ENCODE data around the gene SLC25A25.

Gene SLC25A25

DNA sequence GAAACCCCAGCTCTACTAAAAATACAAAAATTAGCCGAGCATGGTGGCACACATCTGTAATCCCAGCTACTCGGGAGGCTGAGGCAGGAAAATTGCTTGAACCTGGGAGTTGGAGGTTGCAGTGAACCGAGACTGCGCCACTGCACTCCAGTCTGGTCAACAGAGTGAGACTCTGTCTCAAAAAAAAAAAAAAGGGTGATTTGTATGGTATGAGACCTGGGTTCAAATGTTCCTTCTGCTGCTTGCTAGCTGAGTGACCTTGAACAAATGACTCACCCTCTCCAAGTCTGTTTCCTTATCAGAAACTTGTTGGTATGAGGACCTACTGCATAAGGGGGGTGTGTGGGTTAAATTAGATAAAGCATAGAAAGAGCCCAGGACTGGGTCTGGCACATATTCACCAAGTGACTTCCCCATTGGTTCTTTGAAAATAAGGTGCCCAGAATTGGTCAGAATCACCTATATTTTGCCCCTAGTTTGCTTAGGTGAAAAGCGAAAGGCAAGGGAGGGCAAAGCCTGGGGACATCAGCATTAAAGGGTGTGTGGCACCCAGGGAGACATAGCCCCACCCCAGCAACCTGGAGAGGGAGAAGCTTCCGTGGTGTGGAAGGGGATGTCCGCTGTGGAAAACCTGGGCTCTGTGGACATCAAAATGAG lies 9.9 kb downstream of the SLC25A25 start:
- DNase-seq = no peak

DNA sequence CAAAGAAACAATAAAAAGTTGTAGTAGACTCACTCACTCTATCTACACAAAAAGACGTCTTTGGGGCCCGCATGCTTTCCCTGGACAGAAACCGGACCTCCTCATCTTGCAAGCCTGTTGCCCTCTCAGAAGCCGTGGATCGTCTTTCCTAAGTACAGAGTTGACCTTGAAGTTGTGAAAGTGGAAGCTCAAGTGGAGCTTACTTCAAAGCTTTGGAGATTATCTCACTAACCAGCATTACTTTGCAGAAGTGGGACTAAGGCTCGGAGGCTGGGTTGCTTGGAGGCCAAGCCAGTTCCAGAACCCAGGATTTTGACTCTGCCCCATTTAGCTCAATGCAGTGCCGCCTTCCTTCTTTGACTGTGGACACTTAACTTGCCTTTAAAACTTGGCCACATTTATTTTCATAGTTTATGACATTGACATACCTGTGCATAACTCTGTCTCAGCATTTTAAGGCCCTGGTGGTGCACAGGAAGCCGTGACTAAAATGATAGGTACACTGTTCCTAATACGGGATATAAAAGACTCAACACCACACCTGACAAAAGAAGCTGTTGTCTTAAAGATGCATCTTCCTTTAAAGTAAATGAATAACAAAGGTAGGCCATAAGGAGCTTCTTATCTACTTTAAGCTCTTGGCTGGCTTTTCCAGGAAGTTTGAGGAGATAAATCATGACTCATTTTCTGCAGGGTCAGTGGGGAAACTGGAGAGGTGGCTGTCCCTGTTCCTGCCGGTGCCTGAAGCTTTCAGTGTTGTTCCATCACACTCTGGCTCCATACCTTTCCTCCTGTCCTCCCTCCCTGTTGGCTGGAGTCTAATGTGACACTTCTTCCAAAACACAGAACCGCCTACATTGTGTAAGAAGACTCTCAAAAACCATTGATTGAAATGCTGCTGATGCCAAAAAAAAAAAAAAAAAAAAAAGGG lies 10.7 kb downstream of the SLC25A25 start:
- no peak for DNase-seq

DNA sequence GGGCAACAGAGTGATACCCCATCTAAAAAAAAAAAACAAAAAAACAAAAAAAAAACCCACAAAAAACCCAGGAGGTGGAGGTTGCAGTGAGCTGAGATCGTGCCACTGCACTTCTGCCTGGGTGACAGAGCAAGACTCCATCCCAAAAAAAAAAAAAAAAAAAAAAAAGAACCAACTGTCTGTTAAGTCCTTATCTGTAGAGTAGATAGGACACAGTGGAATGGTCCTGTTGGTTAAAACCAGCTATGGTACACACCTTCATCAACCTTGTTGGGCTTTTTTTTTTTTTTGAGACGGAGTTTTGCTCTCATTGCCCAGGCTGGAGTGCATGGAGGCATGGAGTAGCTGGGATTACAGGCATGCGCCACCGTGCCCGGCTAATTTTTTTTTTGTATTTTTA lies 12.2 kb downstream of the SLC25A25 start:
- no peak for DNase-seq

DNA sequence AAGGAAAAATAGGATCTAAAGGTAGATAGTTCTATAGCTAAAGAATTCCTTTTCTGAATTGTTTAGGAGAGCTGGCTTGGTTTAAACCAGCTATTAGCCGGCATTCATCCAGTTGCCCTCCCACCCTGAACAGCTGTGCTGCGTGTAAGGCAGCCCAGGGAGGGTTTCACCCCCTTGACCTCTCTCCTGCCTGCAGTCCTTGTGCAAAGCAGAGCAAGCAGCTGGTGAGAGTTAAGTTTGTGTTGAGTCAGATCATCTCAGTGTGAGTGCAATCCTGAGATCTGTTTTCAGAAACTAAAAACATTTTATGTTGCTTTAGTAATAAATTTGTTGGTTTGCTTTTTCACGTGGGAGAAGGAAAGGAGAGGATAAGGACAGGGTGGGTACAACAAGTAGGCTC lies 13.0 kb downstream of the SLC25A25 start:
- DNase-seq = no peak

DNA sequence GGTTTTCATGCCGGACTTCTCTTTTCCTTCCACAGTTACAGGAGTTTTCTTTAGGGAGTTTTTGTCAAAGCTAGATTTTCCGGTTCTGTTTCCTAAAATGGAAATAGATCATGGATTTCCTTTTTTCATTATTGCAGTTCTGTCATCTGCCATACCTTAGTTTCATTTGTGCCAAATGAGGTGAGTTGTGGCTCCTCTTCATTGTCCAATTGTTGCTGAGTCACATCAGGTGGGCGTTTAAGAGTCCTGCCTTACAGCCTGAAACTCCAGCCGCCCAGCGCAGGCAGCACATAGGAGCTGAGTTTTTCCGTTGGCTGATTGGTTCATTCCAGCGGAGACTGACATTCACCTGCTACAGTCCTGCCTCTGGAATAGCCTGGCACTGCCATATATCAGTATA lies 14.1 kb downstream of the SLC25A25 start:
- DNase-seq = no peak

DNA sequence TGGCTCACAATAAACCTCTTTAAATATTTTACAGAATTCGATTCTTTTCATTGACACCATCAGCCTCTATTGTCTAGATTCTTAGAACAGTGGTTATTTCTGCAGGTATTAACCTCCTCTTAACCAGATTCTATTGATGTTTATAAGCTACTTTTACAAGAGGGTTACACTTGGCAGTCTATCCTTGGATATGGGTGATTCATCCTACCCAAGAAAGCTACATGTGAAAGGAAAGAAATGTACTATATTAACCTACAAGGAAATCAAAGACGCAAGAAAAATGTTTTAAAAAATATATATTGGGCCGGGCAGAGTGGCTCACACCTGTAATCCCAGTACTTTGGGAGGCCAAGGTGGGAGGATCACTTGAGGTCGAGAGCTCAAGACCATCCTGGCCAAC lies 16.7 kb downstream of the SLC25A25 start:
- DNase-seq = no peak

DNA sequence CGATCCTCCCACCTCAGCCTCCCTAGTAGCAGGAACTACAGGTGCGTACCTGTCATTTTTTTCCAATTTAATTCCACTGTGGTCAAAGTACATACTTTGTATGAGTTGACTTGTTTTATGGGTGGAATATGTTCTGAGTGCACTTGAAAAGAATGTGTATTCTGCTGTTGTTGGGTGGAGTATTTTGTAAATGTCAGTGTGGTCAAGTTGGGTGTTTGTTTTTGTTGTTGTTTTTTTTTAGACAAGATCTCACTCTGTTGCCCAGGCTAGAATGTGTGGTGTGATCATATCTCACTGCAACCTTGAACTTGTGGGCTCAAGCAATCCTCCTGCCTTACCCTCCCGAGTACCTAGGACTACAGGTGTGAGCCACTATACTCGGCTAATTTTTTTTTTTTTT lies 17.9 kb downstream of the SLC25A25 start:
- no peak for DNase-seq

DNA sequence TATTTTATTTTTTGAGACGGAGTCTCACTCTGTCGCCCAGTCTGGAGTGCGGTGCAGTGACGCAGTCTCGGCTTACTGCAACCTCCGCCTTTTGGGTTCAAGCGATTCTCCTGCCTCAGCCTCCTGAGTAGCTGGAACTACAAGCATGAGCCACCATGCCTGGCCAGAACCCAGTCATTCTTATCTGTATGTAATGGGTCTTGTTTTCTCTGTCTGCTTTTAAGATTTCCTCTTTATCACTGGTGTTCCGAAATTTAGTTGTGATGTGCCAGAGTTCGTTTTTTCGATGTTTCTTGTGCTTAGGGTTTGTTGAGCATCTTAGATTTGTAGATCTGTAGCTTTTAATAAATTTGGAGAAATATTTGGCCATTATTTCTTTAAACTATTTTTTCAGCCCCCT lies 19.2 kb downstream of the SLC25A25 start:
- DNase-seq = no peak

DNA sequence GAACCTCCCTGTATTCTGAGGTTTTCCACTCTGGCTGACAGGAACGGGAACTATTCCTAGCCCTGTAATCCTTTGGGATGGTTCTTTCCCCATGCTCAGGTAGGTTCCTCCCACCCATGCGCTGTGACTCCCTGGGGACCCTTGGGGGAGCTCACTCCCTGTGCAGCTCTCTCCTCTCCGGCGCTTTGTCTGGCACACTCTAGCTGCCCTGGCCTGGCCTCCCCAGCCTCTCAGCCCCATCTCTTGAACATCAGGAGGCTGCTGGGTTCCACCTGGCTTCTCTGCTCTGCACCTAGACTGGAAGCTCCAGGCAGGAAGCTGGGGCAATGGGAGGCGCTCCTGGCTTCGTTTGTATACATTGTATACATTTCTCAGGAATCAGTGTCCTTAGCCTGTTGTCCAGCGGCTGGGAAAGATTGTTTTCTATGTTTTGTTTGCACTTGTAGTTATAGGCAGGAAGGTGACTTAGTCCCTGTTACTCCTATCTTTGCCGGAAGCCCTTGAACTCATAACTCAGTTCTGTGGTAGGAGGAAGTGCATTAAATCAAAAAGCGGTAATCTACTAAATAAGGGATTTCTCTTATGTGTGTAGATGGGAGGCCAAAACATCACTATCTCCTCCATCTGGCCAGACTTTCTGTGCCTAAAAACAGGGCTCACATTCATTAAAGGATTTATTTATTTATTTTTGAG lies 20.4 kb downstream of the SLC25A25 start:
- DNase-seq = no peak

DNA sequence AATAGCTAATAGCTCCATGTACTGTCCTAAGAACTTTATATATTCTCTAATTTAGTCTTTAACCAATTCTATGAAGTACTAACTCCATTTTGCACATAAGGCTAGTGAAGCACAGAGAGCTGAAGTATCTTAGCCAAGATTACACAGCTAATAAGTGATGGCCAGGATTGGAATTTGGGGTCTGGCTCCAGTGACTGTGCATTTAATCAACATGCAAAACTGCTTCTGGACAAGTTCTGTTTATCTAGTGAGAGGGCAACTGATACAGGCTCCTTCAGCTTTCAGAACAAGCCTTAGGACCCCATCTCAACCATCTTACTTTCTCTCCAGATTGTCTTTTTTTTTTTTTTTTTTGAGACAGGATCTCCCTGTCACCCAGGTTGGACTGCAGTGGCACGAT lies 21.3 kb downstream of the SLC25A25 start:
- no peak for DNase-seq

DNA sequence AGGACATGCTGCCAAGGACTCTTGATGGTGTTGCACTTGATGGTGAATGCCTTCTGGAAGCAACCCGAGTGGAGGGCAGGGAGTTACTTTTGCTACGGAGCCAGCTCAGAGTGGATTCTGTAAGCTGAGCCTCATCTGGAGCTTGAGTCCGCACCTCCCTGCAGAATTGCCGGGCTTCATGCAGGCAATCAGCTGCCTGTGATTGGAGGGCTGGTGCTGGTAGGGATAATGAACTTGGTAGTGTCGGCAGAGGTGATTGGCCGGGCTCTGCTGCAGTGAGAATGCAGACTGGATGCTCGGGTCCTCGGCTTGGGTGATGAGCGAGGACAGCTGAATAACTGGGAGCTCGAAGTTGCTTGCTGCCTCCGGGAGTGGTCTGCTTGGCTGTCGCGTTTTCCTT lies 23.1 kb downstream of the SLC25A25 start:
- DNase-seq = no peak

DNA sequence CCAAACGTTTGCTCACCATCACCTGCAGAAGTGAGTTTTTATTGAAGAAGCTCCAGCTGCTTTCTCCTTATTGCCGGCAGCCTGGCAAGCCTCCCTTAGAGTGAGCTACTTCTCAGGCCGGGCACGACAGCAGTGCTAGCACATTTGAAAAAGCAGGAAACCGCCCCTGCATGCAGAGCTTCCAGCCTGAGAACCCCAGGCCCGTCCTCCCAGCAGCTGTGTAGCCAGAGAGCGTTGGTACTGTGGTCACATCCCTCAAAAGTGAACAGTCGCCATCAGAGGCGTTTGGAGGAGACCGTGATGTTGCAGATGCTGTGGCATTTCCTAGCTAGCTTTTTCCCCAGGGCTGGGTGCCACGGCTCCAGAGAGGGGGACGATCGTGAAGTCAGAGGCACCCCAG lies 23.5 kb downstream of the SLC25A25 start:
- no peak for DNase-seq

DNA sequence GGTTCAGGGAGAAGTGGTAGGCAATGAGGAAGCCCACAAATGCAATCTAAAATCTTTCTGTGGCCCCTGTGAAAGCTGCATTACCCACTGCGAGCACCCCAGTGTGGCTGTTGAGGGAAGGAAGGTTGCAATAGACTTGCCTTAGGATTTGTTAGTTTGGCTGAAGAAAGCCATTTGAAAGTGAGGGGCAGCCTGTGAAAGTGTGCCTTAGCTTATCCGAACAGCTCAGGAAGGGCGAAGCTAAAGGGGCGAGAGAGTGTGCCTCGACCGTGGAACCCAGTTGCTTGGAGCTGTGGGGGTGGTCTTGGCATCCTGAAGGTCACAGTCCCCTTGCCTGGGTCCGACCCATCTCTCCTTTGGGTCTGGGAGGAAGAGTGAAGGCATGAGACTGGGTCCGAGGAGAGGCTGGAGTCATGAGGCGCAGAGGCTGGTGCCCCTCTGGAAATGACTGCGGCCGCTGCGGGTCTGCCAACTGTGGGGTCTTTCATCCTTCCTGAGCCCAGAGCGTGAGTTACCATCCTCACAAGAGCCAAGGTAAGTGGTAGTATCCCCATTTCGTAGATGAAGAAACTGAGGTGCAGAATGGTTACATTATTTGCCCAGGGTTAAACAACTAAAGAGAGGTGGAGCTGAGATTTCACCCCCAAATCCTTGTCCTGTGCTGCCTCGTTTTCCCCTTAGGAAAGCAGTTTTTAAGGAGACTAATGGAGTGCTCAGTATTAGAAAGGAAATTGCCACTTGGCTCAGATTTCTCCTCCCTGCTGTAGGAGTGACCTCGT lies 24.4 kb downstream of the SLC25A25 start:
- DNase-seq = no peak

DNA sequence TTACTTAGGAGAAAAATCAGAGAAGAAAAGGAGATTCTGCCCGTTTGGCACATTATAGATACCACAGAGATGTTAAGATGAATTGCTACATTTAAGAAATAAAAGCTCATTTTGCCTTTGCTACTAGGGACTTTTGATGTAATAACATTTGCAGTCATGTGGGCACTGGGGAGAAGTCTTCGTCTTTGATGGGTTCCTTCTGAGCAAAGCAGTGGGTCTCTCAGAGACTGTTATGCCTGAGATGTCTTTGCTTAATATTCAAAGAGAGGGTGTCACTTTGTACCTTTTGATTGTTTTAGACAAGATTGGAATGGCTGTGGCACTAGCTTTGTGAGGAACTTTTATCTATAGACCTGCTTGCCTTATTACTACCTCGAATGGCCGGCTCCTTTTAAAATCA lies 25.0 kb downstream of the SLC25A25 start:
- DNase-seq = no peak

DNA sequence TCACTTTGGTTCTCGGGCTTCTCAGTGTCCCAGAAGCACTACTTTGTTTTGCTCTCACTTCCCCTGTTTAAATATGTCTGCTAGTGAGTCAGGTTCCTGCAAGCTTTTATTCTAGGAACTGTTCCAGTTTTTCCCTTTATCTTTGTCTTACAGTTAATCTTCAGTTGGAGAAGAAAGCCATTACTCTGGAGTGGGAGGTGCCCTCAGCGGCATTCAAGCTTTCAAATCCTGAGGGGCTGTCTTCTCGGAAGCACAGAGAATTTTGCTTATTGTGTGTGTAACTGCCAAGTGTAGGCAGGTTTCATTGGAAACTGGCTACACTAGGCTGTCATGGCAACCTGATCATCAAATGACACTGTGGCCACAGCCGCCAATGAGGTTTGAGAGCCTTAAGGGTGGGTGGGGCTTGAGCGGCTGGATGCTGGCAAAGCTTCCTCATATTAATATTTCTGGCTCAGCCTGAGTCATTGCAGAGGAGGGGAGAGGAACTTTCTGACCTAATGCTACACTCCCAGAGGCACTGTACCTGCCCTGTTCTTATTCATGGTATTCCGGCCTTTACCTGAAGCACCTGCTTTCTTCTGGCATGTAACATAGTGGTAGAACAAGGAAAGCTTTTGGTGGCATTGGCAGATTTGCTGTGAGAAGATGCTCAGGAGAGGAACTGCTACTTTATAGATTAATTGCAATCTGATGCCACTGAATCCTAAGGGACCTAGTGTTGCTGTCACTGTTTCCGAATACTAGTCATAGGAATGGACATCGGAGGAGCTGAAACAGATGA lies 26.3 kb downstream of the SLC25A25 start:
- DNase-seq = peak; percentile 88

DNA sequence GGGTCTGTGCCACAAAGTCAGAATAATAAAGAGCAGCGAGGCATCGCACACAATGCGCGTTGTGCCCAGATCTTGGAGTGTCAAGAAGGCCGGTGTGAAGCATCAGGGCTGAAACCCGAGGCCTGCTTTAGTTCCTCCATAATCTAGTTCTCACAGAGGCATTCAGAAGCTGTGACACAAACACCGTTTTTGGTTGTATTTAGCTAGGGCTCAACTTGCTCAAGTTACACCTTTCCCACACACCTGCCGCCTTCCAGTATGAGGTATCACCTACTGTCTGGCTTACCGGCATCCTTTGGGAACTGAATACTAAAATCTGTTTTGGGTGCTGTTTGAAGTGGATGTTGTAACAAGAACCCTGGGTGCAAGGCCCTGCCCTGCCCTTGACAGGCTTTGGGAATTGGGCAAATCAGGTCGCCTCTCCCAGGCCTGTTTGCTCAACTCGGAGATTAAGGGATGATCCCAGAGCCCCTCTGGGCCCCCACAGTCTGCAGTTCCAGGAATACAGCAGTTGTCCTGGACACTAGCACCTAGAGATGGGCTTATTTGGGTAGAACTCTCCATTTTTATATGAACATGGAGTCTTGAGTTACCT lies 27.0 kb downstream of the SLC25A25 start:
- DNase-seq = no peak

DNA sequence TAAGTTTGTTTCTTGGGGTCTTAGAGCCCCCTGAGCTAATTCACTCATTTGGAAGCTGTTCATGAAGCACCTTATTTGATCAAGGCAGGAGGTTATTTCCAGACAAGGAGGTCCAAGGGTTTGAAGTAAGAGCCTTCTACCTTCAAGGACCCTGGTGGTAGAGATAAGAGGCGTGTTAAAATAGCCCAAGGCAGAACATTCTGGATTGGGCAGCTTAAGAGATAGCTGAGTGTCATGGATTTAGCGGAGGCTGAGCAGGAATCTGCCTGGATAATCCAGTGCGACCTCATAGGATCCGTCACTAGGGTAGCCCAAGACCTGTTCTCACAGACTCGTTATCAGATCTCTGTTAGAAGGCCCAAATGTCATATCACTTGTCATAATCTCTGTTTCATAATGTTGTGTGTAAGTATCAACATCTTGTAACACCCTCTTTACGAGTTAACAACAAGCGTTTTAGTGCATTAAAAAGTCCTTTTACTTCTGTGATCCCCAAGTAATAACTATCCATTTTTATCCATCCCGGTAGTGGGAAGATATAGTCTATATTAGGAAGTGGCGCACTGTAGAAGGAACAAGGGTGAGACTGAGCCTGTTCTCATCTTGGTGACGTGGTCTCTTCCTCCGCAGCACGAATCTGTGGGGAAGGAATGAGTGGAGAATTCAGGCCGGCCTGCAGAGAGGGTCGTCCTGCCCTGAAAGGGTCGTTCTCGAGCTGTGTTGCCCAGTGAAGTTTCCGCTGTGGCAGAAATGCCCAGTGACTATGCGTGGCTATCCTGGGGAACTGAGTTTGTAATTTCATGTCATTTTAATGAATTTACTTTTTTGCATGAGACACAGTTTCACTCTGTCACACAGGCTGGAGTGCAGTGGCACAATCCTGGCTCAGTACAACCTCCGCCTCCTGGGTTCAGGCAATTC lies 28.8 kb downstream of the SLC25A25 start:
- DNase-seq = no peak

DNA sequence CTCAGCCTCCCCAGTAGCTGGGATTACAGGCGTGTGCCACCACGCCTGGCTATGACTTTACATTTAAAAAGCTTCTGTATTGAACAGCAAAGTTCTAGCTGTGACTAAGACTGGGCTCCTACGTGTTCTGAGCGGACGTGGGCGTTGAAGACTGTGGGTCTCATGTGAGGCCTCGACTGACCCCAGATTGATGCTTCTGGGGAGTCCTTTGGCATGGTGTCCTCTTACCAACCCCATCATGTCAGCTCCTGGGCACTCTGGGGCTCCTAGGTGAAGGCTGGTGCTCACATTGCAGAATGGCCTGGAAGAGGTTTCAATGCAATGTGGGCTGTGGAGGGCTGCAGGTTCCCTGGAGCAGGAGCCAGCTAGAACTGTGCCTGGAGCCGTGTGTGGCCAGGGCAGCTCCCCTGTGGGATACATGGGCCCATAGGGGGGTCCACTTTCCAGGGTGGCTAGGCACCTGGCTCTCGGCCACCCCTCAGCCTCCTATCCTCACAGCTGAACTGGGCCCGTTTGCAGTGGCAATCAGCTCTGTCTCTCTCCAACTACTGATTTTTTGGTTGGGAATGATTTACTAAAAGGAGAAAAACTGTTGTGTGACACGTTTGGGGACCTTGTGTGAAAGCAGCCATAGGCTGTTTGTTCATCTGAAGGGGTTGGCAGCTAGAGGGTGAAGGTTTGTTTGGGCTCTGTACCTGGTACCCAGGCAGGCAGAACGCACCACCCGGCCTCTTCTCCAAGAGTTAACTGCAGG lies 29.7 kb downstream of the SLC25A25 start:
- DNase-seq = no peak

DNA sequence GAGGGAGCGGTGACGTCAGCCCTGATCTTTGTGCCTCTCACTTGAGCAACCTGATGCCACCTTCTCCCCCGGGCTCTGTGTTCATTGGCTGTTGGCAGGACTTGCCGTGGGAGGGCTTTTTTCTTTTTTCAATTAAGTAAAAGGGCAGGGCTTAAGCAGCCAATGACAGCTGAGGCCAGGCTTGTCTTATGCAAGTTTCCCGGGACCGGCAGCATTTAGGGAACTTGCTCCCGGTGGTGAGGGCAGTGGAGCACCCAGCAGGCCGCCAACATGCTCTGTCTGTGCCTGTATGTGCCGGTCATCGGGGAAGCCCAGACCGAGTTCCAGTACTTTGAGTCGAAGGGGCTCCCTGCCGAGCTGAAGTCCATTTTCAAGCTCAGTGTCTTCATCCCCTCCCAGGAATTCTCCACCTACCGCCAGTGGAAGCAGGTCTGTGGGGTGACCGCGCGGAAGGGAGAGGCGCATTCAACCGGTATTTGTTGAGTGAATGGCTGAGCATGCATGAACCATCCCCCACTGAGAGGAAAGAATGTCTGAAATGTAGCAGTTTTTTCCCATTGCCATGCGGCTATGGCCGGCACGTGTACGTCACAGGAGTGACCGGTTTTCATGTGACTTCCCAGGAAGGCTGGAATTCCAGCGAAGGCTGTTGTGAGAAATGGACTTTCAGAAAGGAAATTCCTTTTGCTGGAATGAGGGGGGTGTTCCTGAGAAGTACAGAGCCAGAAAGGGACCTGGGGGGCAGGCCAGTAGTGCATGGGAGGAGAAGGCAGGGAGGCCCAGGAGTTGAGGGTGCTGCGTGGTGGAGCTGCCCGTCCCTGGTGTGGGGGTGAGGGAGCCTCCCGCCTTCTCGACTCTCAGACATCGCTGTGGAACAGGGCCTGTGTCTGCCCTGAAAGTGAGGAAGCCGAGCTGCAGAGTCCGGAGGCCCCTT lies 30.5 kb downstream of the SLC25A25 start:
- DNase-seq = peak; percentile 85
